ENCODE measurements around the gene APOA4.
A peak's percentile ranks its signal among the peaks of the same experiment; 100 is the strongest.

Gene APOA4

DNA sequence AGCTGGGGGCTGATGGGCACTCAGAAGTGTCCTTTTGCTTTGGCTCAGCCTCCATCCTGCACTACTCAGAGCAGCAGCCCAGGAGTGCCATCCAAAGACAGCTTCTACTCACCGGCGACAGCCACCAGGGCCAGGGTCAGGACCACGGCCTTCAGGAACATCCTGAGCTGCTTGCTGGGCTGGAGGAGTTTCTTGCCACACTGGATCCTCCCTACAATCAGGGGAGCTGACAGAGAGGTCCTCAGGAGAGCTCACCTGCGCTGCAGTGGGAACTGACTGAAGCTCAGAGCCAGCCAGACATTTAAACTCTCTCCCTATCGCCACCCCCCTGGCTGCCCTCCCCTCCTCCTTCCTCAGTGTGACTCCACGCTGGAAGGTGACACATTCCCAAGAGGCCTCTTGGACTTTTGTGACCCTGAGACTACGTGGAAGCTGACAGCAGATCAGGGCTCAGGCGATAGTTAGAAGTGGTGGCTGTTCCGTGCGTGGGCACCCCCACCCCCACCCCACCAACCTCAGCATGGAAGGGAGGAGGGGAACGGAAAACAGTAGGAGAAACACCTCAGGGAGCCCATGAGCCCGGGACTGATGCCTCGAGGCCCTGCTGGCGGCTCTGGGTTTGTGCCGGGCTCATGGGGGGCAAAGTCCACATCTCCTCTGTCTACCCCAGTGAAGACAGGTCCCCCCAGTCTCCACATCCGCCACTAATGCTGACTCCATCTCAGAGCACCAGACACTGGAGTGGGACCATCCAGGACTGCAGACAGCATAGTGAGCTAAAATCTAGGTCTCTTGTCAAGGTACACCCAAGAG lies at the start of gene APOA4:
Gene APOA4, minus strand, starts transcription at position 274 of the 813 bp plus-strand sequence. Its CDS starts 113 bp downstream, at position 161.
- DNase-seq (ENCODE audit: low spot score) = no peak

DNA sequence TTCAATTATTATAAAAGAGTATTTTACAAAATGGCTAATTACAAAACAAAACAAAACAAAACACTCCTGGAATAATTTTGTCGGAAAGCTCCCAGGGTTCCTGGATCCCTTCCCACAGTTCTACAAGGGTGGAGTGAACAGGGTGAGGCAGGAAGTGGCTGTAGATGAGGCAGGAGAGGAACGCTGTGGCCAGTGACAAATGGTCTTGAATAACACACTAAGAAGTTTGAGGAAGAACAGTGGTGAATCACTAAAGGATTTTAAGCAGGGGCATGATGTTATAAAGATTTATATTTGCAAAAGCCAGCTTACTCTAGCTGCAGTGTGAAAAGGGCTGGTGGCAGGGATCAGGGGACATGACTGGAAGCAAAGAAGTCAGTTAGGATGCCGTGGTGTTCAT lies 48.1 kb upstream of the APOA4 start:
- DNase-seq (ENCODE audit: low spot score) = no peak

DNA sequence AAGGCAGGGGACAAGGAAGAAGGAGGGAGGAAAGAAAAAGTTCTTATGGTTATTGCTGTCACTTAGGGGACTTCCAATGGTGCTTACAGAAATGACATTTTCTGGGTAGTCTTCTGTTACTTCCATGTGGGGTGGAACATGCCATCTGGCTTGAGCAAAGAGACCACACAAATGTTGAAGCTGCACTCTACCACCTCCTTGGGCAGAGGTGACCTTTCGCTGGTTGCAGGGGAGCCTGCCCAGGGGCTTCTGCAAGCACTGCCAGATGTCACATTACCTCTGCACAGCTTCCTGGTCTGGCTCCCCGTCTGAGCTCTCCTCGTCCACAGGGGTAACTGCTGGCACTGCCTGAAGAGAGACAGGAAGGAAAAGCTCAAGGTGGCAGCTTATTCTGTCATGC lies 47.0 kb upstream of the APOA4 start:
- no peak for DNase-seq (ENCODE audit: low spot score)

DNA sequence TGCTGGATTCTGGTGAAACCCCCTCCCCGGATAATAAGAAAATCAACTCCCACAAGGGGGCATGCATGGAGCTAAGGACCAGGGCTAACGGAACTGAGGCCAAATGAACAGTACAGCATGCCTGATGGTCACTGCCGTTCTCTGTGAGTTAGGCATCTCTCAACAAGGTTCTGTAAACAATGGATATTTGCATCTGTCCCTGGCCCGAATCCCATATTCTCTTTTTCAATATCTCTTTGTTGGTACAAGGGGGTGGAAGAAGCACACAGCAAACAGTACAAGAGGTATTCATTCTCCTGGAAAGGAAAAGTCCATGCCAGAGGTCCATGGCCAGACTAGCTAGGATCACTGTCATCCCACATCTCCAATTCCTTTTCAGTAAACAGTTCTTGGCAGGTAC lies 46.5 kb upstream of the APOA4 start:
- no peak for DNase-seq (ENCODE audit: low spot score)

DNA sequence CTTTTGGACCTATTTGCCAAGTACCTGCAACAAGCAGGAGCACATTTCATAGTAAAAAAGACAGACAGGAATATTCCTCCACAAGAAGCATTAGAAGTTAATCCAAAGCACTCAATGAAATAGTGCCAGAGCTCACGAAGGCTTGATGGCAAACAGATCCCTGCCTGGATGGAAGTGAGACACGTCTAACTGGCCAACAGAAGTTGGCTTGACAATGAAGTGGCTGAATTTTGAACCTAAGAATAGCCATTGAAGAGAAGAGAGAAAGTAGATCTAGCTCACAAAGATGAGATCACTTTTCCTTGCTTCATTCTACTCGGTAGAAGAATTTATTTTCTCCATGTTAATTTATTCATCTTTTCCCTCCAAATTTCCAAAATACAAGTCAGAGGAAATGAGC lies 45.0 kb upstream of the APOA4 start:
- no peak for DNase-seq (ENCODE audit: low spot score)

DNA sequence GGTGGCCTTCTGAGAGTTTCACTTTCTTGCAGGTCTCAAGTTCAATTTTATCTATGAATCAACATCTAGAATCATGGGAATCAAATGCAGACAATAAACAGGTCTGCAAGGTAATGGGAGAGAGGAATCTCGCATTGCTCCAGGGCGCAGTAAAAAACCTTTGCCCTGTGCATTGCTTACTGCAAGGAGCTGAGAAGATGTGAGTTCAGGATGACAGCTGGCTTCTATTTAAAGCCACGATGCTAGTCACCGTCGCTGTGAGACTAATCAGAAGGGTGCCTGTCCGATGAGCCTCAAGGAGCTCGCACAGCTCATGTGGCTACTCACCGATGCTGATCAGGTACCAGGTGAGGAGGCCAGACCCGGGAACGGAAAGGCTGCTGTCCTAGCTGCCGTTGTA lies 44.5 kb upstream of the APOA4 start:
- no peak for DNase-seq (ENCODE audit: low spot score)

DNA sequence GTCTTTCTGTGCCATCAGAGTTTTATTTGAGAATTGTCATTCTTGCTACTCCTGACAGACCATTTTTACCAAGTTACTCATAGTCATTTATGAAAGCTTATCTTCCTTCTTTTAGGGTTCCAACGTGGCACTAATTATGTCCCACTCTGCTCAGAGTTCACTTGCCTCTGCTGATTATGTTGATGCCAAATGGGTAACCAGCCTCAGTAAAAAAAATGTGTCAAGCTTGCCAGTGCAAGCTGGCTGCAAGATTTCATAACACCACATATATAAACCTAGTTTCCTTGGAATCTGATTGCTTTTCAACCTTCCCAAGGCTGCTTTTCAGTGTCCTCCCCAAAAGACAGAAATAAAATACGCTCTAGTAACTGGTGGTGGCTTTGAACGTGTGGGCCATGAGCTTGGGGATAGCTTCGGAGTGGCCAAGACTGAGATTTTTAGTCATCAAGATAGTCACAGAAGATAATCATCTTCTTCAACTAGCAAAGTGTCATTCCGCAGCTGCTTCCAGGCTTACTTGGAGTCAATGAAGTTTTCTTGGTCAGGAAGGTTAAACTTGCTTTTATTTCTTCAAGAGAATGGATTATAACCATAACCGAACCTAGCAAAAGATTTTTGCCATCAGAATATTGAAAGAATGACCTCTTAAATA lies 43.8 kb upstream of the APOA4 start:
- DNase-seq (ENCODE audit: low spot score) = no peak

DNA sequence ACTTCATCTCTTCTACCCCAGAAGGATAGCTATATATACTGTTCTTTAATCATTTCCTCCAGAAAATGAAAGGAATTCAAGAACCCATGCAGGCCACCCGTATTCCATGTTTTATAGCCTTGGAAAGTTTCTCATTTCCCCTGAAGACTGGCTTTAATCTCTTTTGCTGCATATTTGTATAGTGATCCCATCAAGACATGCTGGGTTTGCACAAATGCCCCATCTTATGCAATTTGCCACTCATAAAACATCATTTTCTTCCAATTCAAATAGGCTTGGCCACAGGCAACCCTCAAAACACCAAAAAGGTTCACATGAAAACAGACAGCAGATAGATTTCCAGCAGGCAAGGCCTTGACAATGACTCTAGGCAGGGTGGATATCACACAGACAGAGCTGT lies 42.6 kb upstream of the APOA4 start:
- no peak for DNase-seq (ENCODE audit: low spot score)

DNA sequence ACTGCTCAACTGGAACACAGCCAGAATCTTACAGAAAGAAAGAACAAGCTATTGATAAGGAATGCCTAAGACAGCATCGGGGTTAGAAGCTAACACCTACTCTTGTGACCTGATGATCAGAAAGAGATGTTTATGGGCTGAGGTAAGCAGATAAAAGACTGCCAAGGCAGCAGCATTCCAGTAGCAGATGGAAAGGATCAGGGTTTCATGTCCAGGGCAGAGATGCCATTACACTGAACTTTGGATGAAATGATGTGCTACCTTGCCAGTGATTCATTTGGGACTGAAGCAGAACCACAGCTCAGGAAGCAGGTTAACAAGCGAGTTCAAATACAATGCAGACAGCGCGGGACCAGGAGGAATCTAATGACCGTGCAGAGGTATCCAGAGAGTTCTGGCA lies 41.4 kb upstream of the APOA4 start:
- no peak for DNase-seq (ENCODE audit: low spot score)

DNA sequence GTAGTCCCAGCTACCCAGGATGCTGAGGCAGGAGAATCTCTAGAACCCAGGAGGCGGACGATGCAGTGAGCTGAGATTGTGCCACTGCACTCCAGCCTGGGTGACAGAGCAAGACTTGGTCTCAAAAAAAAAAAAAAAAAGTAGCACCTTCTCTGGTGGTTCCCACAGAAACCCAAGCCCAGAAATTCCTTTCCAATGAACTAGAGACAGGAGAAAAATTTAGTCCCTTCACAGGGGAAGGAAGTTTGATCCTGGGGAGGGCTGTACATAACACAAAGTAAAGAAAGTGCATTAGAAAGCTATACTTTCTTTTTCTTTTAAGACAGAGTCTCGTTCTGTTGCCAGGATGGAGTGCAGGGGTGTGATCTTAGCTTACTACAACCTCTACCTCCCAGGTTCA lies 39.8 kb upstream of the APOA4 start:
- DNase-seq (ENCODE audit: low spot score) = no peak

DNA sequence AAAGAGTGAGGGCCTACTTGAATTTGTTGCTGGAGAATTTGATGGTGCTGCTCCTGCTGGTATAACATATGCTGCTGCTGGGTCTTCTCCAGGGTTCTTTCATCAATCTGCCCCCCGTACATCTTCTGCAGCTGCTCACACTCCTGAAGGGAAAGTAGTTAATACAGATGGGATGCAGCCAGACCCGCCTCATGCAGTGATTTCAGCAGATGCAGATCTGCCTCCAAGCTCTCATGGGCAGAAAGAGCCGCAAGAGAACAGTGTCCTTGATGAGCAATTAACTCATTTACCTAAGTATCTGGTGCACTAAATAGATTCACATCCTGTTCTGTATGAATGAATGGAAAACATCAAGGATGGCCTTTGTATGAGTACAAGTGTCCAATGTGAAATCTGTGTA lies 39.1 kb upstream of the APOA4 start:
- no peak for DNase-seq (ENCODE audit: low spot score)

DNA sequence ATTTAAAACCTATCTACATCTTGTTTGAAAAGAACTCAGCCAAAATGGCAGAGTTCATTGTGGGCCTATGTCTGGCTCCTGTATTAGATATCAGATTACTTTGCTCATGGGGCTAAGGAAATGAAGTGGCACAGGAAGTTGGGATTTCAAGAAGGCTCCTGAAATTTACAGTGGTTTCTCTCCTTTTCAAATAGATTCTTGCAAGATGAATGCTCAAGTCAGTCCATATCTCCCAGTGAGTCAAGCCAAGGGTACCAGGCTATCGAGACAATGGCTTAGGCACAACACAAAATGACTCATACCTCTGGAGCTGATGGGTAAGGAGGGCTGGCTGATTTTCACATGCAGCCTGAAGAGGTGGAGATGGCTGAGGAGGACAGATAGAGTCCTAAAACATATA lies 38.4 kb upstream of the APOA4 start:
- no peak for DNase-seq (ENCODE audit: low spot score)

DNA sequence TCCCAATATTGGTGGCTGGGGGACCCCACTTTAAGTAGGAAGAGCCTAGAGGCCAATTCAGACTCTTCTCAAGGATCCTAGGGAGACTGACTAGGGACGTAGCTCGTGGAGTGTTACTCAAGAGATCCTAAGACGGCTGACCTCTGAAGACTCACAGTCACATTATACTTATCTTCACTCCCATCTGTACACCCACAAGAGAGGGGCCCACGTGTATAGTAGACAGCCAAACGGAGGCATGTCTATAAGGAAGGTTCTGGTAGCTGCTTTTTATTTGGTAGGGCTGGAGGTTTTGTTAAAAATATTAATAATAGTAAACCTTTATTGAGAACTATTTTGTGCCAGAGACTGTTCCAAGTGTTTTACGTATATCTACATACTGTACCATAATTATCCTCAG lies 37.2 kb upstream of the APOA4 start:
- DNase-seq (ENCODE audit: low spot score) = no peak

DNA sequence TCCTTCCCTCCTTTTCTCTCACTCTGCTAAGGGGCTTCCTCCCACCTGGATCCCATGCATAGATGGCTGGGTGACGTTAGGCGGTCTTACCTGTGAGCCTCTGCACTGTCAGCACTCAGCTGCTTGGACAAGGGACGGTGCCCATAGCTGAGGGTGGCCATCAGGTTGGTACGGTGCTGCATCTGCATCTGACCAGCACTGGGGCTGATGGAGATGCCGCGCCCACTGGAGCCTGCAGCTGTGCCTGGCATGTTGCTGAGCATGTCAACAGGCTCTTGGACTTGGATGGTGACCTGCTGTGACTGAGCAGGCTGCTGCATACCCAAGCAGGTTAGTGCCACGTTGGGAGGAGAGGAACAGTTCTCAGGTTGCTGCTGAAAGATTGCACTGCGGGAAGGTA lies 36.1 kb upstream of the APOA4 start:
- no peak for DNase-seq (ENCODE audit: low spot score)

DNA sequence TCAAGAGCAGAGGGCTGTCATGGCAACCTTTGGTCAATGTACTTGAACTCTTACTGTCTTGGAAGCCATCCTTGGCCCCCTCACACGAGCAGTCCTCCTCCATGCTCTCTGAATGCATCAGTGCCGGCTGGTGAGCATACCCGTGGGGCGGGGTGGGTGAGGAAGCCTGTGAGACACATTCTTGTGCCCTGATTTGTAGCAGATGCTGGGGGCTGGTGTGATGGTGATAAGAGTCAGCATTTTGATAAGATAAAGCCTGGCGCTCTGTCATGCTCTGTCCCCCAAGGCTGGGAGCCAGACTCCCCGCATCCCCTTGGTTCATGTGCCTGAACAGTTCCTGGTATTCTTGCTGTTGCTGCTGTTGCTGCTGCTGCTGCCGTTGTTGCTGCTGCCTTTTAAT lies 34.8 kb upstream of the APOA4 start:
- no peak for DNase-seq (ENCODE audit: low spot score)

DNA sequence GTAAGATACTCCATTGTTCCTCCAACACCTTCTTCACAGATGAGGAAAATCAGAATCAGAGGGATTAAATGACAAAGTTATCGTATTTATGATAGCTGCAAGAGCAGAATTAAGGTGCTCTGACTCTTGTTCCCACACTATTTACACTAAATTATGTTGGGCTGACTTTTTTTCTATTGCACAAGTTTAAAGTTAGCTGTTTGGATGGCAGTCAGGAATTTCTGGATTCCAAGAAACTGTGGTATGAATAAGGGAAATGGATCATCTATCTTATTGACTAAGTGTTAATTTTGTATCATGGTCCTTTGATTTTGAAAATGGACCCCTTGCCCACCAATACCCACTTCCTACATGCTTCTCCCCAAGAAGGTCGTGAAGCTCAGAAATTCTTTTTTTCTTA lies 34.2 kb upstream of the APOA4 start:
- DNase-seq (ENCODE audit: low spot score) = no peak

DNA sequence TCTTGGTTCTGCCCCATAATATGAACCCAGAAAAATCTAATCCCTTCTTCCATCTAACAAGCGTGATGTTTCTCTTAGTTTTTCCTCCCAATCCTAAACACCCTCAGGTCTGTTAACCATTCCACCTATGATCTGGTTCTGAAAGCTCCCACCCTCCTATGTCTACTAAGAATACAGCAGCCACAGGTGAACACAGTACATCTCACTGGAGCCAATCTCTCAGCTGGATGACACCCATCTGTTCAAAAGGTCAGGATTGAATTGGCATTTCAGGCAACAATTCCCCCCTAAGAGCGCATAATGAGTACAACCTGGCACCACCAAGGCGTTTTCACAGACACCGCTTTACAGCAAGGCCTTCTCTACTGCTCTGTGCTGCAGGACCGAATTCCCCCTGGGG lies 33.3 kb upstream of the APOA4 start:
- no peak for DNase-seq (ENCODE audit: low spot score)

DNA sequence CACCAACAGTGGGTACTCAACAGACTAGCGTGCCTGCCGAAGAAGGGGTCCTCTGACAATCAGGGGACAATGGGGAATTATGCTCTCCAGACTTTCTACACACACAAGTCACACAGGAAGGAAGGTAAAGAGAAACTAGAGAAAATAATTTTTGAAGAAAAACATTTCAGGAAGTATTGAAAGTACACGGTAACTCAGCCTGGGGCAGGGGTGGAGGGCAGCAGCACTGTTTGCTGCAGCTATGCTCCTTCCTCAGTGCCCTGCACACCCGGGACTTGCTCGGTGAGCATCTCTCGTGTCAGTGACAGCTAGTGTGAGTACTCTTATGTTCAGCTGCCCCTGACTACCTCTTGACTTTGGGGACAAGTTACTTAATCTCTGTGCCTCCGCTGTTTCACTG lies 32.3 kb upstream of the APOA4 start:
- DNase-seq (ENCODE audit: low spot score) = no peak

DNA sequence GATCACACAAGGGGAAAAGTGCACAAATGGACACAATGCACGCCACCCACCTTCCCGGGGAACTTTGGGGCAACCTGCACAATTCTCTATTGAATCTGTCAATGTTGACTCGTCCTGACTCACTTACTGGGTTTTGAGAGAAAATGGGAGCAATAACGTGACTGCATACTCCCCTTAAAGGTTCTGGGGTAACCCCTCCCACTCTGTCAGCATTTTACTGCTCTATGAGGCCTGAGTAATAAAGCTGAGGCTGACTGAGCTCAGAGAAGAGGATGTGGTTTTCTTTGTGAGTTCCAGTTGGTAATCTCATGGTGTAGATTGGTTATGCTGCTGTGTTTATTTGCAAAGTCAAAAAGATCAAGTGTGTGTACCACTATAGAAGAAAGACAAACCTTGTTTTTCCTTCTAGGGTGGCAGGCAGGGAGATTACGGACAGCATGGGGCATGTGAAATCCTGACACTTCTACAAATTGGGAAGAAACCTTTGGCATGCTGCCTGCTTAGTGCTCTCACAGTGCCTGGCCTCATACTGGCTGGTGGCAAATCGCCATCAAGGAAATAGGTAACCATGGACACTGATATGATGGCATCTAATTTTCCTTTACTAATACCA lies 30.5 kb upstream of the APOA4 start:
- peak; percentile 85 for DNase-seq (ENCODE audit: low spot score)

DNA sequence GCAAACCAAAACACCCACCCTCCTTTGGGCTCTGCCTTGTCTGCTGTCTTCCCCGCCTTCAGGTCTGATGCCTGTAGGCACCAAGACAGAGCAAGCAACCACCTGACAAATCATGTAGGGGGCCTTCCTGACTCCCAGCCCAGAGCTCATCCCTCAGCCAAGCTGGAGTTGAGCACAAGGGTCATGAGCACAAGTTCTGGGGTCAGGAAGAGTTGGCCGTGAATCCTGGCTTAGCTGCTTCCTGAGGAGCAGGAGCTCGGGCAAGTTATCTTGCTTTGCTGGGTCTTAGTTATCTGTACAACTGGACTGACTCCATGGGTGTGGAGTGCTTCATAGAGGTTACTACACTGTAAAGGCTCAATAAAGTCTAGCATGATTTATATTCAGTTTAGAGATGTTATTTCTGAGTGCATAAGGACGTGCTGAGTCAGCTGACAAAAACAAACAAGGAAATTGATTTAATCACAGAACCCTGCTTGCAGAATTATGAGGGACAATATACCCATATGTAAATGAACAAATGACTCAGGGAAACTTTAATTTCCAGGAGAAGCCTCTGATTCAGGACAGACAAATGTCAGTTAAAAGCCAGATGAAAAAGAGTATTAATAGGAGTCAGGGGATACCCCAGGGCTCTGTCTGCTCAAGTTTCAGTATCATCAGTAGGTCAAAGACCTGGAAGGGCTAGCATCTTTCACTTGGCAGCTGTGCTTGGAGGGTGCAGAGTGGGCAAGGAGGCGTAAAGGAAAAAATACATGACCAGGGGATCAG lies 29.3 kb upstream of the APOA4 start:
- peak; percentile 33 for DNase-seq (ENCODE audit: low spot score)

DNA sequence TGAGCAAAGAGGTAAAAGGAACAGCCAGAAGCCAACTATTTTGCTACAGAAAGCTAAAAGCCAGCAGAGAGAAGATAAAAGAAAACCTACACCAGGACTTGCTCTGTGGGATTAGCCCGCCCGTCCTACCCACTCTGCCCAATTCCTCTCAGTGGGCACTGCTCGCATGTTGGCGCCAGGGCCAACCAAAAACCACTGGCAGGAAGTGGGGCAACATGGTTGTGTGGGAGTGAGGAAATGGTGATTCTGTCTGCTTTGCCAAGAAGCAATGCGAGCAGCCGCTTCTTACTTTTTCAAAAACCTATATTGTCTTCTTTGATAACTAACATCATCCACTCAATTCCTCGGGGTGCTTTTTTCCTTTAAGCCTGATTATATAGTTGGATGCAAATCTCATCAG lies 28.5 kb upstream of the APOA4 start:
- DNase-seq (ENCODE audit: low spot score) = peak; percentile 45

DNA sequence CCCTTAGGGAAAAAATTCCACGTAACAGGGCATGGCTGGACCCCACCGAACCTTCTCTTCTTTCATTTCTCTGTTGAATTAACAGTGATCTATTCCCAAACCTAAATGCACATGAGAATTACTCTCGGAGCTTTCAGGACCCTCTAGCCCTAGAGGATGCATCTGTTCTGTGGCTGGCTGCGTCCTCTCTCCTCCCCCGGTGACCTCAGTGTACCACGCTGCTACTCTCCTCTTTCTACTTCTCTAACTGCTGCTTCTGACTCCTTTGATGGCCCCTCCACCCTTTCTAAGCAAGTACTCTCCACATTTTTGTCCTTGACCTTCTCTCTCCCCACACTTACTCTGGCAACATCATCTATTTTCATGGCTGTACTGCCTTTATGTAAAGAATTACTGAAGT lies 26.4 kb upstream of the APOA4 start:
- DNase-seq (ENCODE audit: low spot score) = no peak

DNA sequence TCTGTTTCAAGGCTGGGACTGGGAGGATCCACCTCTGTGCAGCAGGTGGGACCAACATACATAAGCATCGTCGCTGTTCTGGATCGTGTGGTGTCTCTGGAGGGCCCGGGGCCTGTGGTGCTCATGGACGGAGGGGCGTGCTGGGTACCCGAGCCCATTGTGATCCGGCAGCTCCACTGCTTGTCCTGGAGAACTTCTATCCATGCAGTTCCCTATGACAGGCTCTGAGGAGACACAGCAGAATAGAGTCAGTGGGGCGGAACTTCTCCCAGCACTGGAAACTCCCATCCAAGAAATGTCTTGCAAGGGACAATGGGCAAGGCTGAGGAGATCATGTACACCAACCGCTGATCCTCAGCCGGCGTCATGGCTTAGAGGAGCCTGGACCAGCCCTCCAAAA lies 26.0 kb upstream of the APOA4 start:
- DNase-seq (ENCODE audit: low spot score) = no peak

Measured in CD4-positive, alpha-beta T cell treated with Interleukin-15 for 4 hours (primary cell).